Hepatocyte (in vitro differentiated cells): ENCODE measurements around the gene ROBO1. TPM values are rescaled to one million over a fixed set of nuclear protein-coding genes. Genes with fewer than 3 reads are reported as not detected.

Source experiments
- DNase-seq: peaks from one replicate; pipeline ENCODE4 v3.0.0-alpha.2; 2016; ENCODE audit warnings: low spot score
- H2AFZ ChIP-seq: fragments of 200-600 bp; sonication (generic); 2 replicates; pipeline ENCODE4 v1.6.0; 2016; ENCODE audit warnings: antibody characterized with exemption, mild to moderate bottlenecking
- H3K27ac ChIP-seq: fragments of 200-600 bp; sonication (generic); 2 replicates; pipeline ENCODE4 v1.5.1; 2016; ENCODE audit warnings: mild to moderate bottlenecking
- H3K27me3 ChIP-seq: fragments of 200-600 bp; sonication (generic); 2 replicates; pipeline ENCODE4 v1.6.1; 2016
- H3K36me3 ChIP-seq: fragments of 200-600 bp; sonication (generic); replicated peaks from 2 replicates; pipeline ENCODE4 v1.5.1; 2016; ENCODE audit warnings: low read depth; ENCODE audit not compliant: insufficient read depth
- H3K4me1 ChIP-seq: fragments of 200-600 bp; sonication (generic); 2 replicates; pipeline ENCODE4 v1.5.1; 2016; ENCODE audit warnings: mild to moderate bottlenecking, moderate library complexity; ENCODE audit not compliant: insufficient read depth
- H3K4me2 ChIP-seq: fragments of 200-600 bp; sonication (generic); 2 replicates; pipeline ENCODE4 v1.6.0; 2016
- H3K4me3 ChIP-seq: fragments of 200-600 bp; sonication (generic); 2 replicates; pipeline ENCODE4 v1.5.1; 2016; ENCODE audit warnings: mild to moderate bottlenecking
- H3K79me2 ChIP-seq: fragments of 200-600 bp; sonication (generic); 2 replicates; pipeline ENCODE4 v1.6.0; 2017; ENCODE audit warnings: mild to moderate bottlenecking
- H3K9me2 ChIP-seq: fragments of 200-600 bp; sonication (generic); replicated peaks from 2 replicates; pipeline ENCODE4 v1.6.0; 2017; ENCODE audit warnings: mild to moderate bottlenecking; ENCODE audit not compliant: insufficient read depth
- H3K9me3 ChIP-seq: fragments of 200-600 bp; sonication (generic); 2 replicates; pipeline ENCODE4 v1.5.1; 2016; ENCODE audit warnings: low read depth, mild to moderate bottlenecking
- H4K20me1 ChIP-seq: fragments of 200-600 bp; sonication (generic); 2 replicates; pipeline ENCODE4 v1.6.0; 2016; ENCODE audit warnings: mild to moderate bottlenecking; ENCODE audit not compliant: insufficient read depth, poor library complexity, severe bottlenecking
- CTCF ChIP-seq: fragments of 200-600 bp; sonication (generic); IDR thresholded peaks from 2 replicates; pipeline ENCODE4 v1.5.1; 2016; ENCODE audit warnings: antibody characterized with exemption, mild to moderate bottlenecking; ENCODE audit not compliant: poor library complexity
- EZH2 ChIP-seq: fragments of 200-600 bp; sonication (generic); IDR thresholded peaks from 2 replicates; pipeline ENCODE4 v1.6.1; 2016; ENCODE audit warnings: antibody characterized with exemption, mild to moderate bottlenecking, borderline replicate concordance
- EZH2phosphoT487 ChIP-seq: fragments of 200-600 bp; sonication (generic); IDR thresholded peaks from one replicate; pipeline ENCODE4 v1.6.1; 2018; ENCODE audit warnings: antibody characterized with exemption, mild to moderate bottlenecking, low read depth, moderate library complexity; ENCODE audit not compliant: unreplicated experiment, severe bottlenecking
- WGBS: methylation state at CpG from one replicate; pipeline ENCODE4 v1.1.6; 2016; ENCODE audit warnings: low lambda C conversion rate; ENCODE audit errors: missing lambda C conversion rate; 5-methylcytosine and 5-hydroxymethylcytosine counted together
- polyA plus RNA-seq: library from polyadenylated mRNA; unstranded; fragments of >200 nt; fragmentation: Nextera tagmentation; extraction: Ambion mirVana; gene quantifications from 2 replicates; pipeline ENCODE4 v1.2.1, GENCODE V29; 2016
- total RNA-seq: library from RNA; depleted of rRNA; stranded (reverse); fragments of >200 nt; gene quantifications from 2 replicates; pipeline ENCODE4 v1.2.3, GENCODE V29; 2014

ROBO1 gene
- total and polyA plus RNA-seq, 2 experiments from 2014 or later: 13.6 to 44.3 TPM

DNA sequence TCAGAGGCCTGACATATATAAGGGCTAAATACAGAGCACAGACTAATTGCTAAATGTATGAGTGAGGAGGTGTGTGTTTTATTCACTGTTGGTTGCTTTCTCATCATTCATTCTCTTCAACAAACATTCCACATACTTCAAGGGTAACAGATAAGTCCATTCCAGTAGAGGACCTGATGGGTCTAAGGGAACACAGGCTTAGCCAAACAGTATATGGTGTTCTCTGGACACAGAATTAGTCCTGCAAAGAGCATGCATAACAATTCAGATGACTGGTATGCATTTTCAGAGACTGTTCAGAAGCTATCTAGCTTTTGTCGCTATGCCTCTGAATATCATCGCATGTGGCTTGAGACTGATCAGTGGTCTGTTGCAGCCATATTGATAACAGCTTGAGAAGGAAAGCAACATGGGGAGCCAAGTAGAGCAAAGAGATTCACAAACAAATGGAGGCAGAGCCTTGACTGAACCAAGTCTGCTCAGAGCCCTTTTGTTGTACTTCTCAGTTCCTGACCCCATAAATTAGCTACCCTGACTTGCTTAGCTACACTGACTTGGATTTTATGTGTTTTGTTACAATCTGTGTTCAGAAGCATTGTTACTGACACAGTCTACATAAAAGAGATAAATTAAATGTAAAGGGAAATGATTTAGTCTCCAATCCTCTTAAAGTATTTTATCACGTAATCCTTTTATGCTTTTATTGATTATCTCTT, 1178.7 kb downstream of the ROBO1 start:
- Histone ChIP-seq H4K20me1 (no peaks in the 10 kb centered on the region), H3K9me3 (no peaks in the 10 kb centered on the region), H3K9me2 (no peaks in the 10 kb centered on the region), H2AFZ (no peak overlapping the region), H3K4me2 (no peak overlapping the region), H3K36me3 (no peaks in the 10 kb centered on the region), H3K27me3 (no peaks in the 10 kb centered on the region), H3K79me2 (no peaks in the 10 kb centered on the region), H3K27ac (no peak overlapping the region), H3K4me1 (peaks cover 4% of the 10 kb centered on the region), H3K4me3 (no peak overlapping the region)
- 83% methylated on average over 3 of the region's 3 CpGs for WGBS
- TF ChIP-seq CTCF: no peak
- TF ChIP-seq EZH2: no peak
- no peak for TF ChIP-seq EZH2phosphoT487
- DNase-seq: no peak

DNA sequence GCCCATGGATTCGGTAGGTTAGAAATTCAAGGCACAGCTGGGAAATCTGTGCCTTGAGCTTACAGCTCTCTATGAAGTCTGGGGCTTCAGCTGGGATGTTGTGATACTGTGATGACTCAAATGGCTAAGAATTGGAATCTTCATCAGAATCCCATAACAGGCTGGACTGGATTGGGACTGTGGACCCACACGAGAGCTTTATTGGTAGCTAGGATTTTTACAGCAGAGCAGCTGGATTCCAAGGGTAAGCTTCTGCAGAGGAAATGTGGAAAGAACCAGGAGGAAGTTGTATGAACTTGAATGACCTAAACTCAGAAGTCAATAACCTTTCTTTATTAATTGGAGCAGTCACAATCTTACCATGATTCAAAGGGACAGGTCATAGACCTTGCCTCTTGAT, 1187.1 kb downstream of the ROBO1 start:
- DNase-seq: peak; percentile 5
- TF ChIP-seq EZH2 (no peak), EZH2phosphoT487 (no peak), CTCF (no peak)
- H3K27me3 ChIP-seq: no peaks in the 10 kb centered on the region
- no peaks in the 10 kb centered on the region for H3K79me2 ChIP-seq
- no peak overlapping the region for H3K27ac ChIP-seq
- H3K4me3 ChIP-seq: no peak overlapping the region
- H3K36me3 ChIP-seq: no peaks in the 10 kb centered on the region
- no peak overlapping the region for H2AFZ ChIP-seq
- no peaks in the 10 kb centered on the region for H3K4me1 ChIP-seq
- whole genome bisulfite sequencing: 47% methylated on average over 2 of the region's 2 CpGs
- H3K4me2 ChIP-seq: no peak overlapping the region
- H3K9me3 ChIP-seq: no peaks in the 10 kb centered on the region
- no peaks in the 10 kb centered on the region for H4K20me1 ChIP-seq
- H3K9me2 ChIP-seq: no peaks in the 10 kb centered on the region

- H3K4me3 ChIP-seq: no peak overlapping the region
- no peak overlapping the region for H3K27ac ChIP-seq
- H4K20me1 ChIP-seq: no peaks in the 10 kb centered on the region
- WGBS: 94% methylated on average over 1 of the region's 1 CpG
- DNase-seq: no peak
- H3K79me2 ChIP-seq: no peaks in the 10 kb centered on the region
- TF ChIP-seq EZH2: no peak
- no peaks in the 10 kb centered on the region for H3K36me3 ChIP-seq
- no peak overlapping the region for H3K4me2 ChIP-seq
- no peaks in the 10 kb centered on the region for H3K9me2 ChIP-seq
- H3K27me3 ChIP-seq: no peaks in the 10 kb centered on the region
- H3K4me1 ChIP-seq: no peaks in the 10 kb centered on the region
- no peak overlapping the region for H2AFZ ChIP-seq
- no peaks in the 10 kb centered on the region for H3K9me3 ChIP-seq
Measured at GRCh38 chr3:78571486-78571885, 1196.3 kb downstream of the ROBO1 start.

- Histone ChIP-seq H3K79me2 (no peaks in the 10 kb centered on the region), H3K4me1 (no peaks in the 10 kb centered on the region), H3K36me3 (no peaks in the 10 kb centered on the region), H4K20me1 (no peaks in the 10 kb centered on the region), H3K4me2 (no peak overlapping the region), H3K4me3 (no peak overlapping the region), H3K27ac (no peak overlapping the region), H3K9me3 (no peaks in the 10 kb centered on the region), H3K27me3 (no peaks in the 10 kb centered on the region), H2AFZ (no peak overlapping the region), H3K9me2 (no peaks in the 10 kb centered on the region)
- DNase-seq: no peak
- 90% methylated on average over 10 of the region's 10 CpGs for WGBS
- TF ChIP-seq CTCF: no peak
- no peak for TF ChIP-seq EZH2
- TF ChIP-seq EZH2phosphoT487: no peak
Measured at GRCh38 chr3:78570496-78570895, 1197.3 kb downstream of the ROBO1 start.
